ENCODE results near the gene COL24A1. TPM values are rescaled to one million over a fixed set of nuclear protein-coding genes. Genes with fewer than 3 reads are reported as not detected.

COL24A1 gene
- total RNA-seq, 1 experiment from 2014 or later: 0.15 TPM

GRCh38 chr1:85935234-85935633, 221.3 kb downstream of the COL24A1 start:
- CTCF ChIA-PET: no interaction called here
- no peak for DNase-seq (ENCODE audit: low spot score)
- H3K4me1 ChIP-seq (ENCODE audit: insufficient read depth, low read length, poor library complexity, severe bottlenecking): no peaks in the 10 kb centered on the region
- no peak overlapping the region for H3K27ac ChIP-seq (ENCODE audit: low read depth, low read length, poor library complexity, severe bottlenecking)
- no TSS peak for BruUV-seq (replicated peaks)
- no peaks in the 10 kb centered on the region for H3K27me3 ChIP-seq (replicated peaks; ENCODE audit: insufficient read depth, low read depth, low read length, poor library complexity)
- no peak for TF ChIP-seq EZH2 (IDR thresholded peaks at IDR 0.05; ENCODE audit: borderline replicate concordance, low read depth, low read length, poor library complexity, severe bottlenecking)
- TF ChIP-seq CTCF (conservative IDR thresholded peaks at IDR 0.05; ENCODE audit: low read depth, low read length): no peak
- no peaks in the 10 kb centered on the region for H3K36me3 ChIP-seq (ENCODE audit: insufficient read depth, low read length, poor library complexity, severe bottlenecking)
- H3K9me3 ChIP-seq (ENCODE audit: low read depth, low read length, poor library complexity, severe bottlenecking): no peaks in the 10 kb centered on the region
- POLR2A ChIA-PET (ENCODE audit: low non-redundant PET): no interaction called here
- no peak overlapping the region for H3K4me3 ChIP-seq (ENCODE audit: low read depth, low read length, poor library complexity, severe bottlenecking)
- intact Hi-C loops (cut with micrococcal nuclease; ENCODE audit: unreplicated experiment): no loop called here

GRCh38 chr1:85934516-85934915, 222.1 kb downstream of the COL24A1 start:
- CTCF ChIA-PET: no interaction called here
- H3K4me3 ChIP-seq (ENCODE audit: low read depth, low read length, poor library complexity, severe bottlenecking): no peak overlapping the region
- DNase-seq (ENCODE audit: low spot score): no peak
- no peak overlapping the region for H3K27ac ChIP-seq (ENCODE audit: low read depth, low read length, poor library complexity, severe bottlenecking)
- no peak for TF ChIP-seq CTCF (conservative IDR thresholded peaks at IDR 0.05; ENCODE audit: low read depth, low read length)
- no peak for TF ChIP-seq EZH2 (IDR thresholded peaks at IDR 0.05; ENCODE audit: borderline replicate concordance, low read depth, low read length, poor library complexity, severe bottlenecking)
- BruUV-seq (replicated peaks): no TSS peak
- no peaks in the 10 kb centered on the region for H3K4me1 ChIP-seq (ENCODE audit: insufficient read depth, low read length, poor library complexity, severe bottlenecking)
- intact Hi-C loops (cut with micrococcal nuclease; ENCODE audit: unreplicated experiment): no loop called here
- POLR2A ChIA-PET (ENCODE audit: low non-redundant PET): no interaction called here
- H3K9me3 ChIP-seq (ENCODE audit: low read depth, low read length, poor library complexity, severe bottlenecking): no peaks in the 10 kb centered on the region
- H3K27me3 ChIP-seq (replicated peaks; ENCODE audit: insufficient read depth, low read depth, low read length, poor library complexity): no peaks in the 10 kb centered on the region
- no peaks in the 10 kb centered on the region for H3K36me3 ChIP-seq (ENCODE audit: insufficient read depth, low read length, poor library complexity, severe bottlenecking)

- intact Hi-C loops (cut with micrococcal nuclease; ENCODE audit: unreplicated experiment): no loop called here
- DNase-seq (ENCODE audit: low spot score): no peak
- CTCF ChIA-PET: no interaction called here
- Histone ChIP-seq H3K27ac (ENCODE audit: low read depth, low read length, poor library complexity, severe bottlenecking) (no peak overlapping the region), H3K4me1 (ENCODE audit: insufficient read depth, low read length, poor library complexity, severe bottlenecking) (no peaks in the 10 kb centered on the region), H3K4me3 (ENCODE audit: low read depth, low read length, poor library complexity, severe bottlenecking) (no peak overlapping the region), H3K27me3 (replicated peaks; ENCODE audit: insufficient read depth, low read depth, low read length, poor library complexity) (no peaks in the 10 kb centered on the region), H3K36me3 (ENCODE audit: insufficient read depth, low read length, poor library complexity, severe bottlenecking) (no peaks in the 10 kb centered on the region), H3K9me3 (ENCODE audit: low read depth, low read length, poor library complexity, severe bottlenecking) (no peaks in the 10 kb centered on the region)
- BruUV-seq (replicated peaks): no TSS peak
- POLR2A ChIA-PET (ENCODE audit: low non-redundant PET): no interaction called here
- no peak for TF ChIP-seq EZH2 (IDR thresholded peaks at IDR 0.05; ENCODE audit: borderline replicate concordance, low read depth, low read length, poor library complexity, severe bottlenecking)
- no peak for TF ChIP-seq CTCF (conservative IDR thresholded peaks at IDR 0.05; ENCODE audit: low read depth, low read length)
These were observed 222.6 kb downstream of the COL24A1 start for GRCh38 chr1:85933961-85934360.

All from A673 (cell line).